ENCODE data around the gene PCDHGC3.
A peak's percentile ranks its signal among the peaks of the same experiment; 100 is the strongest.

PCDHGC3 gene

GRCh38 chr5:141512390-141512910, 36.7 kb downstream of the PCDHGC3 start:
- H3K4me3 ChIP-seq (ENCODE audit: low read depth, low read length) = peak overlapping the region; percentile 72
- peak; percentile 93 for DNase-seq (ENCODE audit: low read depth)
- peak; percentile 95 for TF ChIP-seq CTCF (IDR thresholded peaks at IDR 0.05; ENCODE audit: insufficient read depth, low read depth, low read length, missing control alignments)

- no peak for TF ChIP-seq CTCF (IDR thresholded peaks at IDR 0.05; ENCODE audit: insufficient read depth, low read depth, low read length, missing control alignments)
- peak; percentile 49 for DNase-seq (ENCODE audit: low read depth)
- H3K4me3 ChIP-seq (ENCODE audit: low read depth, low read length) = peak overlapping the region; percentile 72
Measured at GRCh38 chr5:141512911-141513626, 37.3 kb downstream of the PCDHGC3 start.

- peak overlapping the region; percentile 72 for H3K4me3 ChIP-seq (ENCODE audit: low read depth, low read length)
Measured at GRCh38 chr5:141513627-141514329, 38.0 kb downstream of the PCDHGC3 start.

GRCh38 chr5:141514330-141515133, 38.8 kb downstream of the PCDHGC3 start:
- no peak for TF ChIP-seq CTCF (IDR thresholded peaks at IDR 0.05; ENCODE audit: insufficient read depth, low read depth, low read length, missing control alignments)
- peak; percentile 53 for DNase-seq (ENCODE audit: low read depth)
- peak overlapping the region; percentile 17 for H3K4me3 ChIP-seq (ENCODE audit: low read depth, low read length)

More at GRCh38 chr5:141513627-141514329, 38.0 kb downstream of the PCDHGC3 start:
- TF ChIP-seq CTCF (IDR thresholded peaks at IDR 0.05; ENCODE audit: insufficient read depth, low read depth, low read length, missing control alignments) = no peak
- peak; percentile 83 for DNase-seq (ENCODE audit: low read depth)

GRCh38 chr5:141515141-141515540, 39.4 kb downstream of the PCDHGC3 start:
- no peak for TF ChIP-seq CTCF (IDR thresholded peaks at IDR 0.05; ENCODE audit: insufficient read depth, low read depth, low read length, missing control alignments)
- no peak for DNase-seq (ENCODE audit: low read depth)
- H3K4me3 ChIP-seq (ENCODE audit: low read depth, low read length) = no peak overlapping the region

- no peak overlapping the region for H3K4me3 ChIP-seq (ENCODE audit: low read depth, low read length)
- no peak for DNase-seq (ENCODE audit: low read depth)
- TF ChIP-seq CTCF (IDR thresholded peaks at IDR 0.05; ENCODE audit: insufficient read depth, low read depth, low read length, missing control alignments) = no peak
Measured at GRCh38 chr5:141515946-141516671, 40.3 kb downstream of the PCDHGC3 start.

All from GM12865 (cell line).